ENCODE data around the gene FBLN1. TPM values are rescaled to one million over a fixed set of nuclear protein-coding genes. Genes with fewer than 3 reads are reported as not detected.

FBLN1 gene
- total and polyA plus RNA-seq, 9 of the 15 experiments (the other 6 are each of a cell fraction or from before 2014, with no cell fraction given), result 0.66 TPM; not detected in 8

- Histone ChIP-seq H3K27ac (ENCODE audit: extremely low read depth, low read depth, low read length) (no peak overlapping the region), H3K9me1 (ENCODE audit: control insufficient read depth, insufficient read depth, low read length) (no peaks in the 10 kb centered on the region), H2AFZ (ENCODE audit: low read depth, low read length) (no peak overlapping the region), H3K9ac (ENCODE audit: insufficient read depth in 1 of 2, low read depth in 2 of 2, low read length in 2 of 2) (no peak overlapping the region), H4K20me1 (replicated peaks; ENCODE audit: control insufficient read depth, insufficient read depth, low read length) (no peaks in the 10 kb centered on the region), H3K4me1 (replicated peaks in 1 of 2; ENCODE audit: control insufficient read depth in 2 of 2, insufficient read depth in 2 of 2, low read length in 2 of 2) (peaks cover 0 to 3% of the 10 kb centered on the region in 2 experiments; a peak in 3 of 5 replicates), H3K4me2 (ENCODE audit: insufficient read depth, low read length) (no peak overlapping the region), H3K27me3 (ENCODE audit: control insufficient read depth in 2 of 2, insufficient read depth in 2 of 2, low read length in 2 of 2) (peaks cover 6 to 37% of the 10 kb centered on the region in 2 experiments; a peak in 2 of 5 replicates), H3K36me3 (ENCODE audit: control insufficient read depth, insufficient read depth, low read length) (no peaks in the 10 kb centered on the region), H3K79me2 (ENCODE audit: control insufficient read depth, insufficient read depth, low read length) (no peaks in the 10 kb centered on the region), H3K9me3 (replicated peaks; ENCODE audit: control insufficient read depth, insufficient read depth, low read depth, low read length) (no peaks in the 10 kb centered on the region), H3K4me3 (no peak overlapping the region)
- no peak for FAIRE-seq
- no peak for DNase-seq (ENCODE audit: extremely low read depth in 1 of 4, low spot score in 3 of 4)
- no peak for ATAC-seq
- 5% methylated on average over 7 of the region's 7 CpGs for WGBS (ENCODE audit: insufficient coverage, low coverage, missing lambda C conversion rate)
- BruUV-seq (replicated peaks), result no TSS peak
- intact Hi-C loops (cut with micrococcal nuclease) (no loop called here), in situ Hi-C loops (cut with MboI) (no loop called here)
- POLR2A ChIA-PET, result no interaction called here
- no peak for TF ChIP-seq HMGXB4 (CRISPR knock-in tag; IDR thresholded peaks at IDR 0.05)
- peak; percentile 58 for TF ChIP-seq ZNF121 (CRISPR knock-in tag; conservative IDR thresholded peaks at IDR 0.05)
- CTCF ChIA-PET (ENCODE audit: low intra/inter-chr PET ratio), result no interaction called here
Measured at GRCh38 chr22:45631841-45632238, 129.2 kb downstream of the FBLN1 start.

GRCh38 chr22:45632791-45633515 lies 130.3 kb downstream of the FBLN1 start:
- Histone ChIP-seq H4K20me1 (replicated peaks; ENCODE audit: control insufficient read depth, insufficient read depth, low read length) (no peaks in the 10 kb centered on the region), H2AFZ (ENCODE audit: low read depth, low read length) (no peak overlapping the region), H3K9me3 (replicated peaks; ENCODE audit: control insufficient read depth, insufficient read depth, low read depth, low read length) (no peaks in the 10 kb centered on the region), H3K4me3 (no peak overlapping the region), H3K36me3 (ENCODE audit: control insufficient read depth, insufficient read depth, low read length) (no peaks in the 10 kb centered on the region), H3K9me1 (ENCODE audit: control insufficient read depth, insufficient read depth, low read length) (no peaks in the 10 kb centered on the region), H3K4me2 (ENCODE audit: insufficient read depth, low read length) (no peak overlapping the region), H3K9ac (ENCODE audit: insufficient read depth in 1 of 2, low read depth in 2 of 2, low read length in 2 of 2) (no peak overlapping the region), H3K27ac (ENCODE audit: extremely low read depth, low read depth, low read length) (no peak overlapping the region), H3K27me3 (ENCODE audit: control insufficient read depth in 2 of 2, insufficient read depth in 2 of 2, low read length in 2 of 2) (peaks cover 6 to 37% of the 10 kb centered on the region in 2 experiments; a peak in 2 of 5 replicates), H3K4me1 (replicated peaks in 1 of 2; ENCODE audit: control insufficient read depth in 2 of 2, insufficient read depth in 2 of 2, low read length in 2 of 2) (peaks cover 0 to 5% of the 10 kb centered on the region in 2 experiments; a peak in 3 of 5 replicates), H3K79me2 (ENCODE audit: control insufficient read depth, insufficient read depth, low read length) (no peaks in the 10 kb centered on the region)
- intact Hi-C loops (cut with micrococcal nuclease), result no loop called here
- ChIA-PET CTCF (ENCODE audit: low intra/inter-chr PET ratio) (no interaction called here), POLR2A (no interaction called here)
- FAIRE-seq (no peak), DNase-seq (ENCODE audit: extremely low read depth in 1 of 4, low spot score in 3 of 4) (no peak), ATAC-seq (no peak)
- in situ Hi-C loops (cut with MboI), result no loop called here
- WGBS (ENCODE audit: insufficient coverage, low coverage, missing lambda C conversion rate), result 4% methylated on average over 12 of the region's 15 CpGs
- no TSS peak for BruUV-seq (replicated peaks)
- TF ChIP-seq EZH2 (IDR thresholded peaks at IDR 0.05; ENCODE audit: borderline replicate concordance, low read depth, low read length), result no peak
- no peak for TF ChIP-seq HMBOX1 (IDR thresholded peaks at IDR 0.05)
- TF ChIP-seq AFF1 (IDR thresholded peaks at IDR 0.05; ENCODE audit: low read depth in 1 of 2, partially characterized antibody in 2 of 2), result no peak
- no peak for TF ChIP-seq SIN3B (IDR thresholded peaks at IDR 0.05; ENCODE audit: low read depth)

Measured in K562 (cell line).